SHP77 treated with DMSO at 0.1 percent for 48 hours (cell line): ENCODE data around the gene ELFN1.
"Not testable (repeated sequence)": the region's sequence is repeated elsewhere in the genome, so short reads cannot be mapped to it uniquely, and the experiment has no call there.

Experiments
- DNase-seq: peaks from one replicate; lab custom pipeline; 2025; lab: John Stamatoyannopoulos, UW

ELFN1 gene

GRCh38 chr7:1755783-1756625 is 85.9 kb downstream of the ELFN1 start:
- no peak for DNase-seq

- DNase-seq, result no peak
These were observed 87.5 kb downstream of the ELFN1 start for GRCh38 chr7:1757601-1758000.

DNA sequence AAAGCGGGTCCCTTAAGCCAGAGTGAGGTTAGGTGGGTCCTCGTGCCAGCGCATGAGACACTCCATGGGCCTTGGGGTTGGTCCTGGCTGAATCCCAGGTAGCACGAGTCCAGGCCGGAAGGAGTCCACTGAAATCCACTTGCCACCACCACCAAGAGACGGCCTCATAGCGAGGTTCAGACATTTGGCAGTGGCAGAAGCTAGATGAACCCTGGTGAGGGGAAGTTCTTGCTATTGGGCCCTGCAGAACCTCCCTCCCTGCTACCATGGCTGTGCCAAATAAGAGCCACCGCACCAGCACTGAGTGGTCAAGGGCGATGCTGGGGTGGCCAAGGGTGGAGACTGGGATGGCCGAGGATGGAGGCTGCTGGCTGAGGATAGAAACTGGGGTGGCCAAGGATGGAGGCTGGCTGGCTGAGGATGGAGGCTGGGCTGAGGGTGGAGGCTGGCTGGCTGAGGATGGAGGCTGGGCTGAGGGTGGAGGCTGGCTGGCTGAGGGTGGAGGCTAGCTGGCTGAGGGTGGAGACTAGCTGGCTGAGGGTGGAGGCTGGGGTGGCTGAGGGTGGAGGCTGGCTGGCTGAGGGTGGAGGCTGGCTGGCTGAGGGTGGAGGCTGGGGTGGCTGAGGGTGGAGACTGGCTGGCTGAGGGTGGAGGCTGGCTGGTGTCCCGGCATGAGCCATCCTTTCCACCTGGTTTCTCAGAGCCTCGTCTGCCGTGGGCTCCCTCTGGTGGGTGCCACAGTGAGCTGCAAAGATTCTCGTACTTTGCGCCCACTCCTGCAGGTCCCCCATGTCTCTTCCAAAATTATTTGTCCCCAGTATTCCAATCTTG is 88.2 kb downstream of the ELFN1 start:
- DNase-seq, result peak; percentile 33

DNA sequence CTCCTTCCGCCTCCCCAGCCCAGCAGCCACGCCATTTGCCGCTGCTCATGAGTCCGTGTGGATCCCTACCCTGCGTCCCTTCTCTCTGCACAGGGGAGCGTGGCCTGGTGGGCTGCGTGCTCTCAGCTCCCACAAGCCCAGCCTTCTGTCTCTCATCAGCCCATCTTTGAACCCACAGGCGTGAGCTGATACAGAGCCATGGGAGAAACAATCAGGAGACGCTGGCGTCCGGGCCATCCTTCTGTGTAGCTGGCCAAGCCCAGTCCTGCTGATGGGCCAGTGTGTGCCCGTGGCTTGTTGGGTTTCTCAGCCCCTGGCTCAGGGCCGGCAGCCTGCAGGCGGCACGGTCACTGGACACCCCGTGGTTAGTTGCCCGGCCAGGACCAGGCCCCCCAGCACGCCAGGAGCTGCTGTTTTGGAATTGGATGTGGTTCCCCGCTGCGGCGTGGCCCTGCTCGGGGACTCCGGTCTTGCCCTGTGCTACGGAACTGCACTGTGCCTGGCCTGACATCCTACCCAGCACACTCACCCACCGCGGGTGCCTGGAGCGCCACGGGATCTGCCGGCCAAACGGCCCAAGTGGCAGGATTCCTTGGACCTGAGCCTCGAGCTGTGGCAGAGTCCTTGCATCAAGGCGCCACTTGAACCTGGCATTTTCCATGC is 88.9 kb downstream of the ELFN1 start:
- no peak for DNase-seq

DNA sequence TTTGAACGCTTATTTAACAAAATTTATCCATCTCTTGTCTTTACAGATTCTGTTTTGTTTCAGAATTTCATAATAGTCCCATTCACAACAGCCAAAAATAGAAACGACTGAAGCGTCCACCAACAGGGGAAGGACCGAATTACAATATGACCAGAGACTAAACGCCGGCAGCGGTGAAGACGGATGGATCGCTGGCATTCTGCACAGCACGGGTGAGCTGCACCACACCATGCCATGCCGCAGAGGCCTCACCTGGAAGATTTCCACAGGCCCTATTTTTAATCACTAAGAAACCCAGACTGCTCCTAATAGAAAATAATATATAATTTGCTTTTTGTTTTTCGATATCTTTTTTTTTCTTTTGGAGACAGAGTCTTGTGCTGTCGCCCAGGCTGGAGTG is 91.0 kb downstream of the ELFN1 start:
- DNase-seq, result no peak

DNA sequence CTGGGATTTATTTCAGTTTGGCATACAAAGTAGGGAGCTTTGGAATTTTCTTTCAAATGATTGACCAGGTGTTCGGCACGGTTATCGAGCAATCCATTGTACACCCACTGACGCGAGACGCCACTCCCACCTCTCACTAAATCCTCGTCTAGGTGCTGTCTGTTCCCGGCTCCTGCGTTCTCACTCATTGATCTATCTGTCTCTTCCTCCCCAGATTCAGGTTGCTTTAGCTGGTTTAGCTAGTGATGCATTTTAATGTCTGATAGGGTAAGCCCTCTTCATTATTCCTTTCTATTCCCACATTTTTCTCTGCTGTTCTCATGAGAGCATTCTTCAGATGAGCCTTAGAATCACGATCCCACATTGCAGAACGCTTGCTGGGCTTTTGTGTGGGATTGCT is 91.7 kb downstream of the ELFN1 start:
- no peak for DNase-seq

DNA sequence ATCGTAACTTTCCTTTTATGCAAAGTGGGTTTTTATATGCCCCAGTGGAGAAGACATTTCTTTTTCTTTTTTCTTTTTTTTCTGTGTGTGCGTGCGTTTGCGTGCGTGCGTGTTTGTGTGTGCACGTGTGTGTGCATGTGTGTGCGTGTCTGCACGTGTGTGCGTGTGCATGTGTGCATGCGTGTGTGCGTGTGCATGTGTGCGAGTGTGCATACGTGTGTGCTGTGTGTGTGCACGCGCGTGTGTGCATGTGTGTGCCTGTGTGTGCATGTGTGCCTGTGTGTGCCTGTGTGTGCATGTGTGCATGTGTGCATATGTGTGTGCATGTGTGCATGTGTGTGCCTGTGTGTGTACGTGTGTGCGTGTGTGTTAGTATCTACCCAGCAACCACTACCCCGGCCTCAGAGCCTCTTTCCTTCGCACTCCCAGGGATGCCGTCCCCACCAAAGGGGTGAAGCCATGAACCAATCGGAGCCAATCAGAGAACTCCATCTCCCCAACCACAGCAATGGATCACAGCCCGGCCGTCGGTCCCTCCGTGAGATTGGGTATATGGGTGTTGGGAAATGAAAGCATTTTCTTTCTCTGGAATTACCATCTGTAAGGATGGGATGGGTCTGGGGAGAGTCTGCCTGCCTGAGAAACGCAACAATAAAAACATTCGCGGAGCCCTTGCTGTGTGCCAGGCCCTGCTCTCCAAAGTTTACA is 92.3 kb downstream of the ELFN1 start:
- no peak for DNase-seq

- DNase-seq, result no peak
These were observed 93.0 kb downstream of the ELFN1 start for GRCh38 chr7:1763033-1763432.

- DNase-seq, result not testable (repeated sequence)
These were observed 93.8 kb downstream of the ELFN1 start for GRCh38 chr7:1763911-1764310.

GRCh38 chr7:1765336-1765735 is 95.3 kb downstream of the ELFN1 start:
- DNase-seq, result no peak

DNA sequence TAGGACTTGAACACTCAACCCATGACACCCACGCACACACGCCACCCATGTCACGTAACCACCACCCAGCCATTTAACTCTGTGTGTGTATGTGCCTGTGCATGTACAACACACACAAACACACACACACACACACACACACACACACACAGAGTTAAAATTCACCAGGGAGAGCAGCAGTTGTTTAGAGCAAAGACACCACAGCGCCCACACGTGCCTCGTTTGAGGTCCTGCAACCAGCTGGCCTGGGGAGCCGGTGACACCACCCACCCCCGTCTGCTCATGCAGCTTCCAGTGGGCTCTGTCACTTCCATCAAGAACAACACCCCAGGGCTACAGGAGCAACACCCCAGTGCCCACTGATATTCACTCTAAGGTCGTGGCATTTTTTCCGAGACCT is 97.4 kb downstream of the ELFN1 start:
- no peak for DNase-seq

- DNase-seq, result no peak
These were observed 98.8 kb downstream of the ELFN1 start for GRCh38 chr7:1768832-1769231.

GRCh38 chr7:1769286-1770200 is 99.5 kb downstream of the ELFN1 start:
- DNase-seq, result no peak

DNA sequence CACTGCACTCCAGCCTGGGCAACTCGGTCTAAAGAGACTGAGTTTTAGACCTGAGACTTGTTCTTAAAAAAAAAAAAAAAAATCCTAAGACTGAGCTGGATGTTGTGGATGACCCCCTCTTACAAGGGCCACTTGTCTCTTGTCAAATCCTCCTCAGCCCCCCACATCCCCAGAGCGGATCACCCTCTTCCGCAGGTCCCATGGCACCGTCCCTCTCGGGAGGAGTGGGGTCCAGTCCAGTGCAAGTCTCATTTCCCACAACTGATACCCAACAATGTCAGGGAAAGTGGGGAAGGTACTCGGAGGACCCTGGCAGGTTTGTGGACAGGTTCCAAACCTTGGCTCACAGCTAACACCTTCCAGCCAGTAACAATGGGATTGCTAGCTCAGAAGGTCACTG is 100.3 kb downstream of the ELFN1 start:
- no peak for DNase-seq

DNA sequence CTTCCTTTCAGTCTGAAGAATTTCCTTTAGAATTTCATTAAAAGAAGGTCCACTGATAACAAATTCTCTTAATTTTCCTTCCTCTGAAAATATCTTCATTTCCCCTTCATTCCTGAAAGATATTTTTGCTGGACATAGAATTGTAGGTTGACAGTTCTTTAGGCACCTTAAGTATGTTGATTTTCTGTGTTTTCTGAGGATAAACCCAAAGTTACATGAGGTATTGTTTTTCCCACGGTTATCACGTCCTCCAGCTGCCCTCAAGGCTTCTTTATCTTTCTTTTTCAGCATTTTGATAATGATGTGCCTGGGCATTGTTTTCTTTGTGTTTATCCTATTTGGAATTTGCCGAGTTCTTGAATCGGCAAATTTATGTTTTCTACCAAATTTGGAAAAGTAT is 105.3 kb downstream of the ELFN1 start:
- DNase-seq, result no peak

GRCh38 chr7:1777122-1777521 is 107.0 kb downstream of the ELFN1 start:
- DNase-seq, result no peak

- DNase-seq, result no peak
These were observed 109.4 kb downstream of the ELFN1 start for GRCh38 chr7:1779445-1779844.

- DNase-seq, result no peak
These were observed 111.3 kb downstream of the ELFN1 start for GRCh38 chr7:1781369-1781768.

DNA sequence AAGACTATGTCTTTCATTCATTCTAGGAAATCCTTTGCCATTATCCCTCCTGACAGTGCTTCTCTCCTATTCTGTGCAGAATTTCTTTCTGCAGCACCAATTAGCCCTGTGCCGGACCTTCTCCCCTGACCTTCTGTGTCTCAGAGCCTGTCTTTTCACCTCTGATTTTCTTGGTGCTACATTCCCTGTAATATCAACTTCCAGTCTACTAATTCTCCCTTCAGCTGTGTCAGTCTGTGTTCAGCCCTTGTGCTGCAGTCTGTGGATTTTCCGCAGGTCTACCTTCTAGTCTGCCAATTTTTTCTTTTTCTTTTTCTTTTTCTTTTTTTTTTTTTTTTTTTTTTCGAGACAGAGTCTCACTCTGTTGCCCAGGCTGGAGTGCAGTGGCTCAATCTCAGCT is 115.8 kb downstream of the ELFN1 start:
- DNase-seq, result no peak

DNA sequence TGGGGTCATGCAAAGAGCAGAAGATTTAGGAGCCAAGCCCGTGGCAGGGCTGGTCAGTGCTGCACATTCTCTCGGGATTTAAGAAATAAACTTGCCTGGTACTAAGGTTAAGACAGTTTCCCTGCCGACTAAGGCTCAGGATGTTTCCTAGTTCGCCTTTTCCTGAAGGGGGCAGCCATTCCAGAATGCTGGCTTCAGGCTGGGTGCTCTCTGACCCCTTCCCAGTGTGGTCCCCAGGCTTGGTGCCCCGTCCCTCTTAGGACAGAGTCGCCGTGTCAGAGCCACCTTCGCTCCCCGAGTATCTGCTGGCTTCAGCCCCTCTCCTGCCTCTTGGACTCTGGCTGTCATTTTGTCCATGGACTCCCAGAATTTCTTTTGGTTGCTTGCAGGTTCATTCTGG is 117.2 kb downstream of the ELFN1 start:
- DNase-seq, result no peak

- no peak for DNase-seq
These were observed 117.7 kb downstream of the ELFN1 start for GRCh38 chr7:1787681-1788235.
